NK-92 (cell line): ENCODE measurements around the gene PPP1R26.
"Not testable (repeated sequence)": the region's sequence is repeated elsewhere in the genome, so short reads cannot be mapped to it uniquely, and the experiment has no call there.

Experiments used
- DNase-seq: peaks from one replicate; lab custom pipeline; 2025; ENCODE audit not compliant: unreplicated experiment; lab: John Stamatoyannopoulos, UW

PPP1R26 gene

GRCh38 chr9:135504262-135505243, 25.0 kb downstream of the PPP1R26 start:
- no peak for DNase-seq

DNA sequence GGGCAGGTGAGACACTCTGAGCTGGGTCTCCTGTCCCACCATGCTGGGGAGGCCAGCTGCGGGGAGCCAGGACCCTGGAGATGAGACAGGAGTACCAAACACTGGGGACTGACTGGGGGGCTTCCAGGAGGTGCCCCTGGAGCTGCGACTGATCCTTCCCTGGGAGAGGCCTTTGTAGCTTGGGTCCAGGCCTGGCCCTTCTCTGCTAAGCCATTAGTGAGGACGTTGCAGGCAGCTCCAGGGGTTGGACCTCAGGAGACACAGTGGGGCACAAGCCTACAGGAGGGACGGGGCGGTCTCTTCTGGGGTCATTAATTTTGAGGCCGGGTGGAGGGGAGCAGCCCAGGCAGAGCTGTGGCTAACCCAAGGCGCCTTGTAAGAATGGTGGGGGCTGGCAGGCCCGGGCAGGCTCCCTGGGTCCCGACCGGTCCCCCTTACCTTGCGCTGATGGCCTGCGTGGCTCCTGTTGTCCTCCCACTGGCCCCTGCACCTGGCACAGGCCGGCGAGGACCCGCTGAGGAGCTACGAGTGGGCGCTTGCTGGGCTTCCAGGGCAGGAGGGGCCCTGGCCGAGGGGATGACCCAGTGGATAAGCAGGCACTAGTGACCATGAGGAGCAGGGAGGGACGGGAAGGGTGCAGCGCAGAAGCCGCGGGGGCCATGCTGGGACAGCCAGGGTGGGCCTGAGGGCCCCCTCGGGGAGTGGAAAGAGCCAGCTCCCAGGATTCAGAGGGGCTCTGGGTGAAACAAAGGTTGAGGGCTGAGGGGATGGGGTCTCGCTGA, 26.0 kb downstream of the PPP1R26 start:
- DNase-seq: no peak

DNA sequence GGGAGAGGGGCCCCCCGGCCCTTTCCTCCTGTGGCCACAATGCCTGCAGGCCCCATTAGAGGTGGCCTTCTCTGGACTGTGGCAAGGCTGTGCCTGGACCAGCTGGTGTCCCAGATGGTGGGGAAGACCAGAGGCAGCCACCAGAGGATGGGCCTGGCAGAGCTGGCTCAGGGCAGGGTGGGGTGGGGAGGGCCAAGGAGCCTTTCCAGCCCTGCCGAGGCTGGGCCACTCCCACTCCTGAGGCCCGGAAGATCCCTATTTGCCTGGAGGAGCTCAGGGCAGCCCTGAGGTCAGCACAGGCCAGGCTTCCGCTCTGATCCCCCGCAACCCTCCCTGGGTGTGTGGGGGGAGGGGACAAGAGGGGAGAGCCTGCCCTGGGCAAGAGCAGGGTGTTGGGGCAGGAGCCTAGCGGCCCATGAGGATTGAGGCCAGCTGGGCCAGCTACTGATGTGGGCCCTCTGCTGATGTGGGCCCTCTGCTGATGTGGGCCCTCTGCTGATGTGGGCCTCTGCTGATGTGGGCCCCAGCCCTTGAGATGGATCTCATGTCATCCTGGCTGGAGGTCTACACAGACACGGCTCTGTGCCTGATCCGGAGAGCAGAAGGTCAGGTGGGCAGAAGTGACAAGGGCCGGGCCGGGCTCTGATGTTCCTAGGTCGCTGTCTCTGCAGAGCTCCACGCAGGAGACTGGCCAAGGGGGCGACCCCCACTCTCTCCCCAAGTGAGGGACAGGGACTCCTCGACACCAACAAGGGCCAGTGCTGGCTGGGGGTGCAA, 26.9 kb downstream of the PPP1R26 start:
- no peak for DNase-seq

GRCh38 chr9:135507104-135508035, 27.8 kb downstream of the PPP1R26 start:
- DNase-seq: no peak

GRCh38 chr9:135508211-135508820, 28.7 kb downstream of the PPP1R26 start:
- no peak for DNase-seq

DNA sequence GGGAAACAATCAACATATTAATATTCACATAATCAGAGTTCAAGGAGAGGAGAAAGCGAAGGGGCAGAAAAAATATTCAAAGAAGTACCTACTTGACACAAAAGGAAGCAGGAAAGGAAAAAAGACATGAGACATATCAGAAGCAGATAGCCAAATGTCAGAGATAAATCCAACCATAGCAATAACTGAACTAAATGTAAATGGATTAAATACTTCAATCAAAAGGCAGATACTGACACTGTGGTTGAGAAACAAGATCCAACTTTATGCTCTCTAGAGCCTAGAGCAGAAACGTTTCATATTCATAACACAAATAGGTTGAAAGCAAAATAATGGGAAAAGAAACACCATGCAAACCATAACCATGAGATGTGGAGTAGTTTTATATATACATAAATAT, 29.9 kb downstream of the PPP1R26 start:
- no peak for DNase-seq

DNA sequence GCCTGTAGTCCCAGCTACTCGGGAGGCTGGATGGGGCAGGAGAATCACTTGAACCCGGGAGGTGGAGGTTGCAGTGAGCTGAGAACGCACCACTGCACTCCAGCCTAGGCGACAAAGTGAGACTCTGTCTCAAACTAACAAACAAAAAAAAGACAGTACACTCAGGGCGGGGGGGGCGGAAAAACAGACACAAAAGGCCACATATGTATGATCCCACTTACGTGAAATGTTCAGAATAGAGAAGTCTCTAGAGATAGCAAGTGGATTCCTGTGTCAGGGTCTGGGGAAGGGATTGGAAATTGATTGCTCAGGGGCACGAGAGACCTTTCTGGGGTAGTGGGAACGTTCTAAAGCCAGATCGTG, 32.6 kb downstream of the PPP1R26 start:
- DNase-seq: no peak

- DNase-seq: no peak
Observed at GRCh38 chr9:135512904-135513303, 33.3 kb downstream of the PPP1R26 start.

DNA sequence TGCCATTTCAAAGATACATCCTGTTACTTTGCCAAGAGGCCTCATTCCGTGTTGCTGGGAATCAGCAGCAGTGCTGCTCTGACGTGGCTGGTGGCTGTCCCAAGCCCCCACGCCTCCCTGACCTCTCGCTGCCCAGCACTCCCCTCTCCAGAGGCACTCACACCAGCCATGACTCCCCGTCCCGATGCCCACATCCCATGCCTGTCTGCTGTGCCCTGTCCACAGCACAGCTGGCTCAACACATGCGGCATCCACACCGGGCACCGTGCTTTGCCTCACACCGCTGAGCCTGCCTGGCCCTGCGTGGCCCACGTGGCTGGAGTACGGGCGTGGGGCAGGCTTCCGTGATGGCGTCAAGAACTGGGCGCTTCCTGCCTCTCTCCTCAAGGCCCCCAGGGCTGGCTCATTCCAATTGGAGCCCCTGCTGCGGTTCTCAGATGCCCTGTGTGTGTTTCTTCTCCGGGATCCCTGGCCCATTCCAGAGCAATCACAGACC, 33.8 kb downstream of the PPP1R26 start:
- DNase-seq: no peak

DNA sequence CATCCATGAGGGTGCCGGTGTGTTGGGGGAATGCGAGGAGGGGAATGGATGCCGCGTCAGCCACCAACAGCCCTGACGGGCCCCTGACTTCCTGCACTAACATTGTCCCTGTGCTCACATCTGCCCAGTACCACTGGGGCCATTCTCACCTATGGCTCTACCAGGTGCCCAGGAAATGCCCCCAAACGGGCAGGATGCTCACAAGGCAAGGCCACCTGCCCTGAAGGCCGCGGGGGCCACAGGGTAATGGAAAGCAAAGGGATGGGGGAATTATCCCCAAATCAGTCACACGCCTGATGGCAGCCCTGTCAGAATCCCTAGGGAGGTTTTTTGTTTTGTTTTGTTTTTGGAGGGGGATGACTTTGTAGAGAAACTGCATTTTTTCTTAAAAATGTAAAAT, 34.3 kb downstream of the PPP1R26 start:
- not testable (repeated sequence) for DNase-seq

- DNase-seq: no peak
Observed at GRCh38 chr9:135514342-135515082, 34.9 kb downstream of the PPP1R26 start.

DNA sequence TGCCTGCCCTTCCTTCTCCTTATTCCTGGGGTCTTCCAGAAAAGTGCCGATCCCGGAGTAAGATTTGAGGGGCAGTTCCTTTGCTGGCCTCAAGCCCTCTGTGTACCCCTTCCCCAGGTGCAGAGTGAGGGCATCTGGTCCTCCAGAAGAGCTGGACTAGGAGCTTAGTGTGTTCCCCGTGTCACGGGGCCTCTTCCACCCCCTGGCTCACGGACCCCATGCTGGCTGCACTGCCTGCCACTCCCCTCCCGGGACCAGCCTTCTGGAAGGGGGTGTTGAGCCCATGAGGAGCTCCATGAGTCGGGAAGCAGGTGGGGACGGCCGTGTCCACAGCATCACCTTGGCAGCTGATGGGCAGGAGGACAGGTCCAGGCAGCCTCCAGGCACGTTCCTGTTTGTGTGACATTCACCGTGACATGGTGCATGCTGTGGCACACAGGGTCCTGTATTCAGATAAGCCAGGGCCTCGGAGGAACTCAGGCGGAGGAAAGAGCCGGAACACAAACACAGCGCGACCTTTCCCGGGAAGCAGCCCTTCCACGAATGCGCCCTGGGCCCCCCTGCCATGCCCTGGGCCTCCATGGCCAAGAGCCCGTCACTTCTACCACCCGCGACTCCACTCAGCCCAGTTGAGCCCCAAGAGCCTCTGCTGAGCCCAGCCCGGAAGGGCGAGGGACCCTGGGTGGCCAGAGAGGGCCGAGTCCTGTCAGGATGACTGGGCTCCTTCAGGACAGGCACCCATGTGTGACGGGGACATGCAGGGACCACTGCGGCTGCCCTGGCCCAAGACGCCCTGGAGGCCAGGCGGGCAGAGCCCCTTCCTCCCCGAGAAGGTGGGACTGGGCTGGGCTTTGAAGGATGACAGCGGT, 35.7 kb downstream of the PPP1R26 start:
- no peak for DNase-seq

DNA sequence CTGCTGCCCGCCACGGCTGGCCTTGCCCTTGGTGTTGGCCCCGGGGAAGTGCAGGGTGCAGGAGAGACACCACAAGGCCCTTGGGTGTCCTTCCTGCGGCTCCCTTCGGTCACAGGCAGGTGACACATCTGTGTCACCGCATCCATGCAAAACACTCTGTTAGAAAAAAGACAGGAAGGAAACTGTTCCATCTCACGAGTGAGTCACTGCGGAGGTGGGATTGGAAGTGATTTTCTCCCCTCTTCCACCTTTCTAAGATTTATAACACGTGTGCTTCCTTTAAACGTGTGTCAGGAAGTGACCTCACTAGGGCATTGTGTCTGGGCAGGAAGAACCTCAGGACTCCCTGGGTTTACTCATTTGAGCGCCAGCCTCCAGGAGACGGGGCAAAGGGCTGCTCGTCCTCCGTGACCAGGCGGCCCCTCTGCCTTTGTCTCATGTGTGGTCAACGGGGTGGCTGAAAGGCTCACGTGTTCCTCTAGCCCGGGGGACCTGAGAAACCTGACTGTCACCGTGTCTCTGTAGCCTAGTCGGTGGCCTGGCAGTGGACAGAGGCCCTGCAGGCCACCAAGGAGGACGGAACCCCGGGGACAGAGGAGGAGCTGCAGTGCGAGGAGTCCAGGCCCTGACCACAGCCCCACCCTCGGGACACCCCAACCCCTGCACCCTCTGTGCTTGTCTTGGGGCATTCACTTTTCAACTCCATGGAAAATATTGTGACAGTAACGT, 36.7 kb downstream of the PPP1R26 start:
- no peak for DNase-seq

- DNase-seq: no peak
Observed at GRCh38 chr9:135517407-135517822, 37.8 kb downstream of the PPP1R26 start.

- DNase-seq: no peak
Observed at GRCh38 chr9:135519179-135519971, 39.8 kb downstream of the PPP1R26 start.

GRCh38 chr9:135520916-135521607, 41.5 kb downstream of the PPP1R26 start, which contains the start of gene LCN1:
Gene LCN1 (plus strand): TSS chr9:135521440. CDS start chr9:135521498, 58 bp downstream.
- no peak for DNase-seq
